ENCODE results near the gene NUDT3.
"Not testable (repeated sequence)": the region's sequence is repeated elsewhere in the genome, so short reads cannot be mapped to it uniquely, and the experiment has no call there.

The NUDT3 gene

GRCh38 chr6:34248198-34248726 is 144.2 kb downstream of the NUDT3 start:
- H3K27ac ChIP-seq: peak overlapping the region; percentile 88
- TF ChIP-seq CTCF (IDR thresholded peaks at IDR 0.05): no peak
- no peak for TF ChIP-seq ZFX (IDR thresholded peaks at IDR 0.05; ENCODE audit: borderline replicate concordance)

- TF ChIP-seq ZFX (IDR thresholded peaks at IDR 0.05; ENCODE audit: borderline replicate concordance): no peak
- no peak for TF ChIP-seq CTCF (IDR thresholded peaks at IDR 0.05)
- peak overlapping the region; percentile 88 for H3K27ac ChIP-seq
These were observed 144.8 kb downstream of the NUDT3 start for GRCh38 chr6:34247481-34248197.

- H3K27ac ChIP-seq: no peak overlapping the region
- peak; percentile 60 for TF ChIP-seq CTCF (IDR thresholded peaks at IDR 0.05)
- no peak for TF ChIP-seq ZFX (IDR thresholded peaks at IDR 0.05; ENCODE audit: borderline replicate concordance)
These were observed 145.7 kb downstream of the NUDT3 start for GRCh38 chr6:34246563-34247391.

- H3K27ac ChIP-seq: no peak overlapping the region
- TF ChIP-seq ZFX (IDR thresholded peaks at IDR 0.05; ENCODE audit: borderline replicate concordance): no peak
- TF ChIP-seq CTCF (IDR thresholded peaks at IDR 0.05): no peak
These were observed 146.3 kb downstream of the NUDT3 start for GRCh38 chr6:34246249-34246562.

GRCh38 chr6:34245761-34246140 is 146.7 kb downstream of the NUDT3 start:
- H3K27ac ChIP-seq: not testable (repeated sequence)

GRCh38 chr6:34245032-34245760 is 147.3 kb downstream of the NUDT3 start:
- not testable (repeated sequence) for H3K27ac ChIP-seq

GRCh38 chr6:34243901-34244884 is 148.3 kb downstream of the NUDT3 start:
- no peak overlapping the region for H3K27ac ChIP-seq
- no peak for TF ChIP-seq ZFX (IDR thresholded peaks at IDR 0.05; ENCODE audit: borderline replicate concordance)
- peak; percentile 15; the same call in 1 of the 2 replicates for TF ChIP-seq CTCF (IDR thresholded peaks at IDR 0.05)

Measured in 22Rv1 (cell line).